ENCODE measurements around the gene CAMTA1. TPM values are rescaled to one million over a fixed set of nuclear protein-coding genes. Genes with fewer than 3 reads are reported as not detected.

Gene CAMTA1
- total RNA-seq, 2 donors from 2014 or later = 109 to 128 TPM

- intact Hi-C loops (cut with DNase I) = no loop called here
- DNase-seq (no peak), ATAC-seq (no peak)
Observed at GRCh38 chr1:7298145-7298544, 512.9 kb downstream of the CAMTA1 start.

- ATAC-seq (peak in 1 of 2 donors; percentile 52), DNase-seq (no peak)
- intact Hi-C loops (cut with DNase I) = no loop called here
Observed at GRCh38 chr1:7298749-7299151, 513.5 kb downstream of the CAMTA1 start.

GRCh38 chr1:7299329-7299799 lies 514.1 kb downstream of the CAMTA1 start:
- intact Hi-C loops (cut with DNase I) = no loop called here
- DNase-seq (peak; percentile 71), ATAC-seq (peak; percentile 90 to 94)

GRCh38 chr1:7299994-7300393 lies 514.7 kb downstream of the CAMTA1 start:
- ATAC-seq (peak in 1 of 2 donors; percentile 57), DNase-seq (no peak)
- intact Hi-C loops (cut with DNase I) = no loop called here

- DNase-seq = no peak
- no peak for ATAC-seq
- intact Hi-C loops (cut with DNase I) = no loop called here
Observed at GRCh38 chr1:7300893-7301663, 515.8 kb downstream of the CAMTA1 start.

GRCh38 chr1:7301664-7301981 lies 516.4 kb downstream of the CAMTA1 start:
- intact Hi-C loops (cut with DNase I) = no loop called here
- no peak for DNase-seq
- ATAC-seq = no peak

GRCh38 chr1:7302126-7302525 lies 516.9 kb downstream of the CAMTA1 start:
- ATAC-seq (no peak), DNase-seq (no peak)
- intact Hi-C loops (cut with DNase I) = no loop called here

- no peak for ATAC-seq
- no peak for DNase-seq
- intact Hi-C loops (cut with DNase I) = no loop called here
Observed at GRCh38 chr1:7302873-7303272, 517.6 kb downstream of the CAMTA1 start.

- ATAC-seq (no peak), DNase-seq (no peak)
- intact Hi-C loops (cut with DNase I) = no loop called here
Observed at GRCh38 chr1:7303554-7304317, 518.5 kb downstream of the CAMTA1 start.

GRCh38 chr1:7313081-7313546 lies 527.9 kb downstream of the CAMTA1 start:
- ATAC-seq (no peak), DNase-seq (no peak)
- intact Hi-C loops (cut with DNase I) = no loop called here

- ATAC-seq (no peak), DNase-seq (no peak)
- intact Hi-C loops (cut with DNase I) = no loop called here
Observed at GRCh38 chr1:7313826-7314225, 528.6 kb downstream of the CAMTA1 start.

GRCh38 chr1:7315316-7315715 lies 530.1 kb downstream of the CAMTA1 start:
- ATAC-seq (no peak), DNase-seq (no peak)
- intact Hi-C loops (cut with DNase I) = no loop called here

- DNase-seq (no peak), ATAC-seq (no peak)
- intact Hi-C loops (cut with DNase I) = no loop called here
Observed at GRCh38 chr1:7315946-7316345, 530.7 kb downstream of the CAMTA1 start.

- ATAC-seq (no peak), DNase-seq (no peak)
- intact Hi-C loops (cut with DNase I) = no loop called here
Observed at GRCh38 chr1:7317888-7318287, 532.6 kb downstream of the CAMTA1 start.

GRCh38 chr1:7319196-7319595 lies 533.9 kb downstream of the CAMTA1 start:
- no peak for ATAC-seq
- no peak for DNase-seq
- intact Hi-C loops (cut with DNase I) = no loop called here

GRCh38 chr1:7320661-7321060 lies 535.4 kb downstream of the CAMTA1 start:
- DNase-seq (no peak), ATAC-seq (no peak)
- intact Hi-C loops (cut with DNase I) = no loop called here

- no peak for DNase-seq
- intact Hi-C loops (cut with DNase I) = no loop called here
- ATAC-seq = no peak
Observed at GRCh38 chr1:7322283-7322785, 537.1 kb downstream of the CAMTA1 start.

- ATAC-seq = no peak
- no peak for DNase-seq
- intact Hi-C loops (cut with DNase I) = no loop called here
Observed at GRCh38 chr1:7322912-7323311, 537.7 kb downstream of the CAMTA1 start.

GRCh38 chr1:7325254-7325653 lies 540.0 kb downstream of the CAMTA1 start:
- no peak for ATAC-seq
- DNase-seq = no peak
- intact Hi-C loops (cut with DNase I) = no loop called here

- intact Hi-C loops (cut with DNase I) = no loop called here
- DNase-seq (no peak), ATAC-seq (peak in 1 of 2 donors; percentile 68)
Observed at GRCh38 chr1:7326366-7326765, 541.1 kb downstream of the CAMTA1 start.
